Placental pericyte (primary cell): ENCODE measurements around the gene SHISA9. TPM values are rescaled to one million over a fixed set of nuclear protein-coding genes. Genes with fewer than 3 reads are reported as not detected.

Experiments
- total RNA-seq: library from RNA; depleted of rRNA; stranded (reverse); fragments of >200 nt; gene quantifications from 2 replicates; pipeline ENCODE4 v1.2.3, GENCODE V29; 2012

The SHISA9 gene
- under 0.01 TPM in 1 of 2 replicates, not detected in the other for total RNA-seq

DNA sequence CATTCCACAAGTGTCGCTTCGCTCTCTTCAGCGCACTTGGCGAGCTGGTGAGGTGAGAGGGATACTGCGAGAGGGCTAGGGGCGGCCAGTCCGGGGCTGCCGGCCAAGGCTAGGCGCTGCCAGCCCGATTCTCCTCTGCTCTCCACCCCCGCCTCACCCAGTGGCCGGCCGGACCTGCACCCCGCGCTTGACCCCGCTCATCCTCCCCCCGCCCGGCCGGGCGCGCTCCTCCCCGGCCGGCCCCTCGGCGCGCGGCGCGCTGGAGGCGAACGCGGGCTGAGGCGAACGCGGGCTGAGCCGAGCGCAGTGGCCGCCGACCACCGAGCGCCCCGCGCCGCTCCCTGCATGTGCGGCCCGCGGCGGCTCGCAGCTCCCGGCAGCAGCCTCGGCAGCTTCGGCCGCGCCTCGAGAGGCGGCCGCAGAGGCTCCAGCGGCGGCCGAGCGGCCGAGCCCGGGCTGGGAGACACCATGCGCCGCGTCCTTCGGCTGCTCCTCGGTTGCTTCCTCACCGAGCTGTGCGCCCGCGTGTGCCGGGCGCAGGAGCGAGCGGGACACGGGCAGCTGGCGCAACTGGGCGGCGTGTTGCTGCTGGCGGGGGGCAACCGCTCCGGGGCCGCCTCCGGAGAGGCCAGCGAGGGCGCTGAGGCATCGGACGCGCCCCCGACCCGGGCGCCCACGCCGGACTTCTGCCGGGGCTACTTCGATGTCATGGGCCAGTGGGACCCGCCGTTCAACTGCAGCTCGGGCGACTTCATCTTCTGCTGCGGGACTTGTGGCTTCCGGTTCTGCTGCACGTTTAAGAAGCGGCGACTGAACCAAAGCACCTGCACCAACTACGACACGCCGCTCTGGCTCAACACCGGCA lies at the start of gene SHISA9:
Gene SHISA9, plus strand, starts transcription at position 2 of the 865 bp plus-strand sequence.

Other genes with a start within 250 kb of the SHISA9 start
- 16.0 and 35.6 TPM in 2 replicates for gene CPPED1, start 97.7 kb upstream of the SHISA9 start, total RNA-seq